ENCODE measurements around the gene PLEKHM2. TPM values are rescaled to one million over a fixed set of nuclear protein-coding genes. Genes with fewer than 3 reads are reported as not detected.

Gene PLEKHM2
- total RNA-seq, 1 experiment from 2014 or later, result 45.9 TPM

GRCh38 chr1:15654091-15654690, 29.9 kb upstream of the PLEKHM2 start:
- Mint-ChIP-seq H3K27me3 (ENCODE audit: low read depth) (no peaks in the 10 kb centered on the region), H3K36me3 (ENCODE audit: insufficient read depth in 1 of 3, low read depth in 3 of 3) (peaks cover 20 to 77% (median 59%) of the 10 kb centered on the region in 3 experiments; a peak in 6 of 7 replicates), H3K4me3 (no peak overlapping the region), H3K4me1 (no peaks in the 10 kb centered on the region), H3K9me3 (no peaks in the 10 kb centered on the region), H3K27ac (no peak overlapping the region)
- Histone ChIP-seq H2AK5ac (ENCODE audit: insufficient read length, low read length) (no peak overlapping the region), H3K23me2 (ENCODE audit: insufficient read length, low read depth, low read length, poor library complexity, severe bottlenecking) (no peaks in the 10 kb centered on the region), H4K91ac (ENCODE audit: insufficient read length, low read depth, low read length) (no peak overlapping the region), H3K14ac (ENCODE audit: insufficient read depth, low read length) (no peak overlapping the region), H2BK120ac (ENCODE audit: low read depth, low read length, poor library complexity, severe bottlenecking) (no peak overlapping the region), H3K9ac (ENCODE audit: extremely low read depth, insufficient read length, low read length) (no peak overlapping the region), H4K8ac (replicated peaks; ENCODE audit: insufficient read length, low read depth, low read length) (no peak overlapping the region), H3K4me2 (ENCODE audit: insufficient read depth, insufficient read length, low read length) (no peak overlapping the region), H4K5ac (ENCODE audit: insufficient read length, low read depth, low read length) (no peak overlapping the region), H2BK12ac (ENCODE audit: insufficient read length, low read depth, low read length) (no peak overlapping the region), H3K23ac (ENCODE audit: insufficient read length, low read depth, low read length) (no peak overlapping the region), H4K20me1 (ENCODE audit: control insufficient read depth, insufficient read depth, insufficient read length) (no peaks in the 10 kb centered on the region), H3K4me1 (ENCODE audit: insufficient read depth, low read length) (no peaks in the 10 kb centered on the region), H2BK20ac (ENCODE audit: low read depth, low read length, poor library complexity, severe bottlenecking) (no peak overlapping the region), H2BK5ac (ENCODE audit: insufficient read length, low read length) (no peak overlapping the region), H2BK15ac (ENCODE audit: low read depth, low read length) (no peak overlapping the region), H3K4ac (ENCODE audit: low read depth, low read length) (no peak overlapping the region), H3K27ac (ENCODE audit: insufficient read length, low read depth, low read length) (no peak overlapping the region), H2AFZ (ENCODE audit: low read length) (no peak overlapping the region), H3K56ac (ENCODE audit: insufficient read length, low read depth, low read length) (no peak overlapping the region), H3T11ph (ENCODE audit: low read length) (no peak overlapping the region), H3K79me2 (ENCODE audit: insufficient read depth, low read length) (0 out of 2 replicates have a peak, but pooled peaks cover 2% of the 10 kb centered on the region), H3K79me1 (ENCODE audit: insufficient read depth, low read depth, low read length, poor library complexity, severe bottlenecking) (no peaks in the 10 kb centered on the region), H3K27me3 (ENCODE audit: insufficient read depth, low read length) (no peaks in the 10 kb centered on the region), H3K9me3 (ENCODE audit: control insufficient read depth, low read depth, low read length) (no peaks in the 10 kb centered on the region), H3K18ac (ENCODE audit: insufficient read length, low read depth, low read length) (no peak overlapping the region)
- WGBS (ENCODE audit: extremely low coverage, insufficient read length, low lambda C conversion rate), result no CpG with 5 or more reads among the region's 6 CpGs
- no peak for DNase-seq
- TF ChIP-seq CTCF (conservative IDR thresholded peaks at IDR 0.05), result no peak
